Glomerular visceral epithelial cell (primary cell): Measurements from ENCODE around the gene HSPBP1.
"Not testable (repeated sequence)": the region's sequence is repeated elsewhere in the genome, so short reads cannot be mapped to it uniquely, and the experiment has no call there.

Experiments
- DNase-seq: peaks from one replicate; pipeline ENCODE4 v3.0.0-alpha.2; 2016; ENCODE audit errors: extremely low spot score

HSPBP1 gene

GRCh38 chr19:55239004-55239403 is 40.9 kb downstream of the HSPBP1 start:
- no peak for DNase-seq

DNA sequence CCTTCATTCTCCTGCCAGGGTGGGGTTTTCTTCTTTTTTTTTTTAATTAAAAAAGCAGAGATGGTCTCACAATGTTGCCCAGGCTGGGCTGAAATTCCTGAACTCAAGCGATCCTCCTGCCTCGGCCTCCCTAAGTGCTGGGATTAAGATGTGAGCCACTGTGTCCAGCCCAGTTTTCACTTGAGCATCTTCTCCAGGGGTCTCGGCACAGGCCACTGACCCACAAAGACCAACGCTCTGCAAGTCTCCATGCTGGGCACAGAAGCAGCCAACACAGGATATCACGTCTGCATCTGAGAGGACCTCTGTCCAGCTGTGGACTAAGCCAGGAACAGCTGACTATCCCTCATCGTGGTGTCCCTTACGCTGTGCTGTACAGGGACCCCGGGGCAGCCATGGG is 41.9 kb downstream of the HSPBP1 start:
- DNase-seq, result no peak

DNA sequence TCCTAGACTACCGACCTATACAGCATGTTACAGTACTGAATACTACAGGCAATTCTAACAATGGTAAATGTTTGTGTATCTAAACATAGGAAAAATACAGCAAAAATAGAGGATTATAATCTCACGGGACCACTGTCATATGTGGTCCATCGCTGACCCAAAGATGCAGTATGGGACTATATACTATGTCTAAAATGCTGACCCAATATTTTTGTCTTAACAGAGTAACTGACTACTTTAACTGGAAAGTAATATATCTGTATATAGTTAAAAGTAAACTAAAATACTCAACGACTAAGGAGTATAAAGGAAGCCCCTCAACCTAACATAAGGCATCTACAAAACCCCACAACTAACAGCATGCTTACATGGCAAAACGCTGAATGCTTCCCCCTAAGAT is 46.9 kb downstream of the HSPBP1 start:
- no peak for DNase-seq

- no peak for DNase-seq
Measured at GRCh38 chr19:55232286-55232602, 47.7 kb downstream of the HSPBP1 start.

DNA sequence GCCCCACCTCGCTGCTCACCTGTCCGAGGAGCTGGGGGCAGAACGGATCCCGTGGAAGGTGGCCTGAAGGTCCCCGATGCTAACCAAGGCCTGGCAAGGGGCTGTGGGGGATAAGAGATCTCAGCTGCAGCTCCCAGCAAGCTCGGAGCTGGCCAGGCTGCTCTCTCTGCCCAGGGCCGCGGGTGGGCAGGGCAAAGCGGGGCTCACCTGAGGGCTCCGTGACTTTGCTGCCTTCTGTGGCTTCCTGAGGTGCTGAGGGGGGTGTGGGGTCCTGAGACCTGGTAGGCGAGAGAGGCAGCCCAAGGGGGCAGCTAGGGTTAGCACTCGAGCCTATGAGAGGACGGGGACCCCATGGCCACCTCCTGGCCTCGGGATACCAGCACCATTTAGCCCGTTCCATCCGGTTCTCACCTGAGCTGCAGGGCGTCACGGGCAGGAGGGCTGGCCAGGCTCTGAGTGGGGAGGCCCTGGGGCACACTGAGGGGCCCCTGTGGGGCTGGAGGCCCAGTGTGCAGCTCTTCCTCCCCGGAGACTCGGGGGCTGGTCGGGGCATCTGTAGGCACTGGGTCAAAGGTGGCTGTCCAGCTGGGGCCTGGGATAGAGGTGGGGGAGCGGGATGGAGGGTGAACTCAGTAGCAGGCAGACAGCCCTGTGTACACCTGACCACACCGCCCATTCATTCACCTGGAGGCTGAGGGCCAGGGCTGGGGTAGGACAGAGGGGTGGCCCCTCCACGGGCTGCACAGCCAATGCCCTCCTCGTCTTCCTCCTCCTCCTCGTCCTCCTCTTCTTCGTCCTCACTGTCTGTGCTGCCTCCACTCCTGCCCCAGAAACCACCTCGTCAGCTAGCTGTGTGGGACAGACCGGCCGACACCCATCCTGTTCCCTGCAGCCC is 48.3 kb downstream of the HSPBP1 start:
- DNase-seq, result no peak

- DNase-seq, result no peak
Measured at GRCh38 chr19:55230780-55231179, 49.1 kb downstream of the HSPBP1 start.

GRCh38 chr19:55230329-55230728 is 49.6 kb downstream of the HSPBP1 start:
- no peak for DNase-seq

- no peak for DNase-seq
Measured at GRCh38 chr19:55229789-55230182, 50.1 kb downstream of the HSPBP1 start.

- DNase-seq, result no peak
Measured at GRCh38 chr19:55229145-55229788, 50.6 kb downstream of the HSPBP1 start.

- DNase-seq, result no peak
Measured at GRCh38 chr19:55228403-55229031, 51.4 kb downstream of the HSPBP1 start, which contains the start of gene TMEM86B. TSS of gene TMEM86B (minus strand) at chr19:55228763. CDS start at chr19:55228741, 22 bp downstream.

- DNase-seq, result no peak
Measured at GRCh38 chr19:55228015-55228391, 51.9 kb downstream of the HSPBP1 start.

DNA sequence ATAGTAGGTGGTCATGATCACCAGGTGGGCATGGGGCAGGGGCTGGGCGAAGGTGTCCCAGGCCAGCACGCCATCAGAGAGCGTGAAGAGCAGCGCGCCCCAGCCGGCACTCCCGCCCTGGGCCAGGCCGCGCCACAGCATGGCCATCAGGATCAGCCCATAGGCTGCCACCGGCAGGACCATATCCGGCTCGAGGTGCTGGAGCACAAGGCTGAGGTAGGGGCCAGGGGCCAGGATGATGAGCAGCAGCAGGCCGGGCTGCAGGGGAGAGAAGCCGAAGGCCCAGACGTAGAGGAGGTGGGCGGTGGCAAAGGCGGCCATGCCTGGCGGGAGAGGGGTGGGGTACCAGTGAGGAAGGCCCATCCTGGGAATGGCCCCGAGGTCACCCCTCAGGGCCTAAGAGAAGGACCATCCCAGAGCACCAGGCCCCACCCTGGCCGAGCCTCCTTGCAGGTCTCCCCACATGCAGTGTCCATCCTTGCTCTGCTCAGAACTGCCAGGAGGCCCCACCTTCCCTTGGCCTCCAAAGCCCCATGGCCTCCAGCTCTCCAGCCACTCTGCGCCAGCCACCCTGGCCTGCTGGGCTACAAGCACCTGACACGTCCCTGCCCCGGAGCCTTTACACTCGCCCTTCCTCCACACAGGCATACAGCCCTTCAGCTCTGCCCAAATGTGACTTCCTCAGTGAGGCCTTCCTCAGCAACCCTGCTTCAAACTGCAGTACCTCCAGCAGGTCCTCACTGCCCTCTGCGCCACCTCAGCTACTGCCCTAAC is 52.5 kb downstream of the HSPBP1 start:
- DNase-seq, result no peak

GRCh38 chr19:55226788-55227187 is 53.1 kb downstream of the HSPBP1 start:
- no peak for DNase-seq

DNA sequence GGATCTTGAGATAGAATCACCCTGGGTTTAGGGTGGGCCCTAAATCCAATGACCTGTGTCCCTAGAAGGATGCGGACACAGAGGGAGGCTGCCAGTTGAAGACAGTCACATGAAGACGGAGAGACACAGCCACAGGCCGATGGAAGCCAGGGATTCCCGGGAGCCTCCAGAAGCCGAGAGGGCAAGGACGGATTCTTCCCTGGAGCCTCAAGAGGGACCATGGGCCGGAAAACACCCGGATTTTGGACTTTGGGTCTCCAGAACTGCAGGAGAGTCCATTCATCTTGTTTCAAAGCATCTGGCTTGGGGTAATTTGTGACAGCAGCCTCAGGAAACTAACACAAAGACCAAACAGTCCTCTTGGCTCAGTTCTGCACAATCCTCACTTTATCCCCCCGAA is 53.6 kb downstream of the HSPBP1 start:
- DNase-seq, result no peak

DNA sequence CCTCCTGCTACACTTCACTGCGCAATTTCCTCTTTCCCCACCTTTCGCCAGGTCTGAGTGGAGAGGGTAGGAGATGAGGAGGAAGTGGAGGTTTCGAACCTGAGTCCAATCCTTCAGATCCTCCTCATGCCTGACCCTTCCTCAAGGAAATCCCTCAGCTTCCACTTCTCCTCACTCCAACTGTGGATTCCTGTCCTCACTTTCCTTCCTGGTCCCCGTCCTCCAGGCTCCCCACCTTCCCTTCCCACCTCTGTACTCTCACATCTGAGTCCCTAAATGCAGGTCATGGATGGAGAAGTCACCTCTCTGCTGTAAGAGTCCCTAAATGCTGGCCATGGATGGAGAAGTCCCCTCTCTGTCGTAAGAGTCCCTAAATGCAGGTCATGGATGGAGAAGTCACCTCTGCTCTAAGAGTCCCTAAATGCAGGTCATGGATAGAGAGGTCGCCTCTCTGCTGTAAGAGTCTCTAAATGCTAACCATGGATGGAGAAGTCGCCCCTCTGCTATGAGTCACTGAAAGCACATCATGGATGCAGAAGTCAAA is 54.4 kb downstream of the HSPBP1 start:
- DNase-seq, result no peak

DNA sequence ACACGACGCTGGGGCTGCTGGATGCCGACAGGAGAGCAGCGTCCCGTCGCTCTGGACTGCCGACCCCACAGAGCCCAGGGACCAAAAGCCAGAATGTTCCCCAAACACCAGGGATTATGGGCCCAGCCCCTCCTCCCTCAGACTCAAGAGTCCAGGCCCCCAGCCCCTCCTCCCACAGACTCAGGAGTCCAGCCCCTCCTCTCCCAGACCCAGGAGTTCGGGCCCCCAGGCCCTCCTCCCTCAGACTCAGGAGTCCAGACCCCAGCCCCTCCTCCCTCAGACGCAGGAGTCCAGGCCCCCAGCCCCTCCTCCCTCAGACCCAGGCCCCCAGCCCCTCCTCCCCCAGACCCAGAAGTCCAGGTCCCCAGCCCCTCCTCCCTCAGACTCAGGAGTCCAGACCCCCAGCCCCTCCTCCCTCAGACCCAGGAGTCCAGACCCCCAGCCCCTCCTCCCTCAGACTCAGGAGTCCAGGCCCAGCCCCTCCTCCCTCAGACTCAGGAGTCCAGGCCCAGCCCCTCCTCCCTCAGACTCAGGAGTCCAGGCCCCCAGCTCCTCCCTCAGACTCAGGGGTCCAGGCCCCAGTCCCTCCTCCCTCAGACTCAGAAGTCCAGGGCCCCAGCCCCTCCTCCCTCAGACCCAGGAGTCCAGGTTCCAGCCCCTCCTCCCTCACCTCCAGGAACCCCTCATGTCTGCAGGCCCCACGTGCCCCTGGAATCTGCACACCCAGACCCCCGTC is 55.1 kb downstream of the HSPBP1 start:
- not testable (repeated sequence) for DNase-seq

DNA sequence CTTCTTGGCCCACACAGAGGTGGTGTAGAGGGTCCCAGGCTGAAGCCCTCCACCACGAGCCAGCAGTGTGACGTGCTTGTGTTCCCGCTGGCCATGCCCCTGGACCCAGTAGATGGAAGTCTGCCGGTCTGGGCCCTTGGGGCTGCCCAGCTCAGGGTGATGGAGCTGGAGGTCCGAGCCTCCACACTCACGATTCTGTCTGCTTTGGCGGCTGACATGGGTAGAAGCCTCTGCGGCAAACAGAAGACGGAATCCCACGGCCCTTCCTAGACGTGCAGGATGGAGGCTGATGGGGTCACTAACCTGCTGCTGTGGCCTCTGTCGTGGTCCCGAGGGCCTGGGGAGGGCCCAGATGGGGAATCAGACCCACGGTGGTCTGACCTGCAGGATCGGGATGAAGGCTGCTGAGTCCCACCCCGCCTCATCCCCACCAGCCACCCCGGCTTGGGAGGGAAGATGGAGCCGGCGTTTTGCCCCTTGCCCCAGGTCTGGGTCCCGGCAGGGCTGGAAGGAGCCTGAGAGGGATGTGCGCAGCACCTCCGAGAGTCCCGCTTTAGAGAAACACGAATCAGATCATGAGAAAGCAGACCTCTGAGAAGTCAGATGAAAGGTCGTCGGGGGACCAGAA is 55.8 kb downstream of the HSPBP1 start:
- DNase-seq, result no peak

- no peak for DNase-seq
Measured at GRCh38 chr19:55223291-55224037, 56.4 kb downstream of the HSPBP1 start.

DNA sequence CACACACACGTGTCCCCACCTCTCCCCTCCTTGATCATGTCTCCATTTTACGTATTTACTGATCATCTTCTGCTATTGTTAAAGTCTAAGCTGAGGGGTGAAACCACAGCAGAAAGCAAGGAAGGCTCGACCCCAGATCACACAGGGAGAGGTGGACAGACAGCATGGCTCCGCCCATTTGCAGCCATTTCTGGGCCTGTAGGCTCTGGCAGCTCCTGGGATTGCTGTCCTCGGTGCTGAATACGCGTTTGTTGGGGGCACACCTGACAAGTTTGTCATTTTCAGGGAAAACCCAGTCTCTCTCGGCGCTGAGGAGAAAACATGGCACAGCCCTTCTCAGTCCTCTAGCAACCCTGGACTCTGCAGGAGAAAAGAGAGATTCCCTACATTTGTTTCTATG is 59.4 kb downstream of the HSPBP1 start:
- no peak for DNase-seq
